SU-DHL-6 (cell line): ENCODE results near the gene CXorf38.

Experiments used
- EZH2phosphoT487 ChIP-seq: fragments of 200-600 bp; sonication (generic), shearing (Covaris generic); conservative IDR thresholded peaks from 2 replicates; pipeline ENCODE4 v1.6.1; 2018; ENCODE audit warnings: mild to moderate bottlenecking, antibody characterized with exemption, low read length, moderate library complexity, mixed read lengths
- TF ChIP-seq, protein P1 (sequence below): fragments of 200-600 bp; sonication (generic); IDR thresholded peaks from one replicate; pipeline ENCODE4 v1.5.1; 2017; ENCODE audit warnings: antibody characterized with exemption, mild to moderate bottlenecking, low read length, moderate library complexity; ENCODE audit not compliant: insufficient read depth, poor library complexity, severe bottlenecking

DNA sequence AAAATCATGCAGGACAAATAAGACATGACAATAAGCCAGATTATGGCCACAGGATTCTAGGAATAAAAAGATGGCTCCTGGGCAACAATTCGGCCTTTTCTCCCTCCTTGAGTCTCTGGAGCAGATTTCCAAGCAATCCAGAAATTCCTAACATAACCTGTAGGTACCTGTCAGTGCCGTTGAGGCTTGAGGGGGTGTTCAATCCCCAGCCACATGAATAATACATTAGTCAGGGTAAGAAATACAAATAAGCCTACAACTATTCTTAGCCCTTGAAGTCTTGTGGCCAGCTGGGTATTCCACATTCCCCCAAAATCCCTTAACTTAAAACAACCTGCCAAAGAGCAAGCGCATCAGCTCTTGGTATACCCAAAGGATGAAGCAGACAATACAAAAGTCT, 9.7 kb downstream of the CXorf38 start:
- TF ChIP-seq, protein P1, sequence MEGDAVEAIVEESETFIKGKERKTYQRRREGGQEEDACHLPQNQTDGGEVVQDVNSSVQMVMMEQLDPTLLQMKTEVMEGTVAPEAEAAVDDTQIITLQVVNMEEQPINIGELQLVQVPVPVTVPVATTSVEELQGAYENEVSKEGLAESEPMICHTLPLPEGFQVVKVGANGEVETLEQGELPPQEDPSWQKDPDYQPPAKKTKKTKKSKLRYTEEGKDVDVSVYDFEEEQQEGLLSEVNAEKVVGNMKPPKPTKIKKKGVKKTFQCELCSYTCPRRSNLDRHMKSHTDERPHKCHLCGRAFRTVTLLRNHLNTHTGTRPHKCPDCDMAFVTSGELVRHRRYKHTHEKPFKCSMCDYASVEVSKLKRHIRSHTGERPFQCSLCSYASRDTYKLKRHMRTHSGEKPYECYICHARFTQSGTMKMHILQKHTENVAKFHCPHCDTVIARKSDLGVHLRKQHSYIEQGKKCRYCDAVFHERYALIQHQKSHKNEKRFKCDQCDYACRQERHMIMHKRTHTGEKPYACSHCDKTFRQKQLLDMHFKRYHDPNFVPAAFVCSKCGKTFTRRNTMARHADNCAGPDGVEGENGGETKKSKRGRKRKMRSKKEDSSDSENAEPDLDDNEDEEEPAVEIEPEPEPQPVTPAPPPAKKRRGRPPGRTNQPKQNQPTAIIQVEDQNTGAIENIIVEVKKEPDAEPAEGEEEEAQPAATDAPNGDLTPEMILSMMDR = no peak
- TF ChIP-seq EZH2phosphoT487 = no peak
